HuH-7.5 (cell line): ENCODE data around the gene BAIAP2L2.
"Not testable (repeated sequence)": the region's sequence is repeated elsewhere in the genome, so short reads cannot be mapped to it uniquely, and the experiment has no call there.

Experiments
- DNase-seq: peaks from one replicate; pipeline ENCODE4 v3.0.0; 2011; ENCODE audit warnings: low spot score

Gene BAIAP2L2

GRCh38 chr22:38080850-38081635 lies 29.4 kb downstream of the BAIAP2L2 start:
- no peak for DNase-seq

GRCh38 chr22:38080474-38080849 lies 30.0 kb downstream of the BAIAP2L2 start:
- DNase-seq, result no peak

GRCh38 chr22:38079804-38080203 lies 30.7 kb downstream of the BAIAP2L2 start:
- DNase-seq, result no peak

- DNase-seq, result not testable (repeated sequence)
These were observed 31.3 kb downstream of the BAIAP2L2 start for GRCh38 chr22:38079208-38079607.

DNA sequence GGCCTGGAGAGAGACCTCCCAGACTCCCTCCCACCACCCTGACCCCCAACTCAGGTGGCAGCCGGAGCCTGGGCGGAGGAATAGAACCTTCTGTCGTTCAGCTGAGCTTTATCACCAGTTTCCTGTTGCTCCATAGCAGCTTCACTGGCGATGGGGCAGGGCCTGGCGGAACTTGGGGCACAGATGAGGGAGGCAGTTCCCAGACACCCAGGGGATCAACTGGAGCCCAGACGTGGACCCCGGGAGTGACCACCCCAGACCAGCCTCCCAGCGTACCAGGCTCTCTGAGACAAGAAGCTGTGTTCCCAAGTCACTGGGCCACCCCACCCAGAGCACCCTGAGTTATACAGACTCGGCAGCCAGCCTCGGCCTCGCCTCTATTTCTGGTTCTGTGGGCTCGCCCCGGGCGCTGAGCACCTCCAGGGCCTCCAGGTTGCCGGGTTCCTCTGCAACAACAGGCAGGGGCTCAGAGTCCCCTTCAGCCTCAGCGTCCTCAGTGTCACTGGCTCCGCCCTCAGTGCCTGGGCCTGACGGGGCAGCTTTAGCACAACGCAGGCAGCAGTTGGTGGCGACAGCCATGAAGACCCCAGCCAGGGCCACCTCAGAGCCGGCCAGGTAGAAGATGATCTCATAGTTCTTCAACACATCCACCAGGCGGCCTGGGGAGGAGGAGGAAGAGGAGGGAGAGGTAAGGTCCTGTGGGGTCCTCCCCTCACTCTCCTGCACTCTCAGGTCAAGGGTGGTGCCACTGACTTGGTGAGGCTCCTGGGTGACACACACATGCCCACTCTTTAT lies 32.2 kb downstream of the BAIAP2L2 start:
- DNase-seq, result no peak

DNA sequence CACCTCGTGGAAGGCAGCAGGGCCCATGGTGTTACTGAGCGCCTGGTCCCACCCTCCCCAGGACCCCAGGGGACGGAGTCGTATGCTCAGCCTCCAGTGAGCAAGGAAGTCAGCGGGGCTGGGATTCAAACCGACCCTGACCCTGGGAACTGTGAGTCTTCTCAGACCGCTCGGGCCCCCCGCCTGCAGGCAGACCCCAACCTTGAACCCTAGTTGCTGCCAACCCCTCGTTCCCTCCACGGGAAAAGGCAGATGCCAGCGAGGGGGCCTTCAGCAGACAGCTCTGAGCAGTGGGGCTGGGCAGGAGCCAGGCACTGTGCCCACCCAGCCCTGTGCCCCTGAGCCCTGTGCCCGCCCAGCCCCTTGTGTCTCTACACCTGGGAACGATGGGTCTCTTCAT lies 32.9 kb downstream of the BAIAP2L2 start:
- no peak for DNase-seq

DNA sequence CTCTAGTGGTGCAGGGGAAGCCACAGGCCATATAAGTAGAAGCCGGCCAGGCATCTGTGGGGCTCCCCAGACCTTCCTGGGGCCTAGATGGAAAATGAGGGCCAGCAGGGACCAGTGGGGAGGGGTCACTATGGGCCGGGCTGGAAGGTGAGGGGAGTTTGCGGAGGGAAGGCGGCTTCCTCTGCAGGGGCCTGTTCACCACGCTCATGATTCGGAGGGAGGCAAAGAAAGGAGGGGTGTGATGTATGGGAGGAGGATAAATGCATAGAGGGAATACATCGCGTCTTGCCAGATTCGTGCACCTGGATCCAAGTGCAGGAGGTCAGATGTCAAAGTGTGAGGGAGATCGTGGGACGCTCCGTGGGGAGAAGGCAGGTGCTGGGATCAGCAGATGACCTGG lies 33.4 kb downstream of the BAIAP2L2 start:
- DNase-seq, result no peak

DNA sequence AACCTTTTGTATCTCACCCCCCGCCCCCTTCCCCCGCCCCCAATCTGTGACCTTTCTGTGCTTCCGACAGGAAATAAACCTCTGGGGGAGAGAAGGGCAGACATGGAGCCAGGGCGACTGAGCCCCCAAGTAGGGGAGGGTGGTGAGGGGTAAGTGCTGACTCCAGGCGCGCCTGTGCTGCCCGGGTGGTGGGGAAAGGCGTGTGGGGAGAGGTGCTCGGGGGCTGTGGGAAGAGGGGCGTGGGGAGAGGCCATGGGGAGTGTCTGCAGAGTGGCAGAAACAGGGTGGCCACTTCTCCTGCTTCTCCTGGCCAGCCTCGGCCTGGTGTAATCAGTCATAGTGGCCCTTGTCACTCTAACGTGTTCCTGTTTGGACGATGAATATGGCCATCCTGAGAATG lies 34.5 kb downstream of the BAIAP2L2 start:
- DNase-seq, result no peak

- no peak for DNase-seq
These were observed 35.2 kb downstream of the BAIAP2L2 start for GRCh38 chr22:38075105-38075825.

GRCh38 chr22:38074181-38075104 lies 36.0 kb downstream of the BAIAP2L2 start:
- no peak for DNase-seq

DNA sequence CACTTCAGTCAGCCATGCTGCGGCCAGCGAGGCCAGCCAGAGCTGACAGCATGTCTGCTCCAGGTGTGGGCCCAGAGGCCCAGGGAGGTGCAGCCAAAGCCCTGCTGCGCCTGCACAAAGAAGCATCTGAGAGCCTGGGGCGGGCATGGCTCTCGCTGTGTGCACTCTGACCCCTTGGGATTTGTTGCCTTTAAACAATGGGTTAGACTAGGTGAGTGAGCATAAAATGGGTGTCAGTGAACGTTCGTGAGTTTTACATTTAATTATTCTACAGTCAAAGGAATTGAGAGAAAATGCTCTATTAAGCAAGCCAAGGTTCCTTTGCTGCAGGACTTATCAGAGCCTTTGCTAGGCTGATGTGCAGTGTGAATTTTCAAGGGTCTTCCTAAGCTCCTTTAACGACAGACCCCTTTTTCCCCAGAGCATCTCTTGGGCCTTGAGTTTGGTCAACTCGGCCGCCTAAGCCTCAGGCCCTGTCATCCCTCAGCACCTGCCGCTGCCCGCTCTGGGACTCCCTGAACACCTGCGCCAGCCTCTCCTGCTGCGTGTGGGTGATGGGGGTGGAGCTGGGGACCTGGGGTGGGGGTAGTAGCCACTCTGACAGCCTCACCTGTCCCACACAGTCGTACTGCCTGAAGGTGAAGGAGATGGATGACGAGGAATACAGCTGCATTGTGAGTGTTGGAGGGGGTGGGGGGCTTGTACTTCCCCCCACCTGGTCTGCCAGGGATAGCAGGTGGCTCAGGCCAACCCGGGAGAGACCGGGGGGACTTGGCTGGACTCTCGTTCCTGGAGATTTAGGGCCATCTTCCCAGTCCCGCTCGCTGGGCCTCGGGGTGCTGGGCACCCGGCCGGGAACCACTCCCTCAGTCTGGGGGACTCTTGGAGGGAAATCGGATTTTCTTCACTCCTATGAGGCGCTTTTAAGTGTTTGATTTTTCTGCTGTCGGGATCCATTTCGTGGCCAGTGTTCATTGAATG lies 37.0 kb downstream of the BAIAP2L2 start:
- no peak for DNase-seq

DNA sequence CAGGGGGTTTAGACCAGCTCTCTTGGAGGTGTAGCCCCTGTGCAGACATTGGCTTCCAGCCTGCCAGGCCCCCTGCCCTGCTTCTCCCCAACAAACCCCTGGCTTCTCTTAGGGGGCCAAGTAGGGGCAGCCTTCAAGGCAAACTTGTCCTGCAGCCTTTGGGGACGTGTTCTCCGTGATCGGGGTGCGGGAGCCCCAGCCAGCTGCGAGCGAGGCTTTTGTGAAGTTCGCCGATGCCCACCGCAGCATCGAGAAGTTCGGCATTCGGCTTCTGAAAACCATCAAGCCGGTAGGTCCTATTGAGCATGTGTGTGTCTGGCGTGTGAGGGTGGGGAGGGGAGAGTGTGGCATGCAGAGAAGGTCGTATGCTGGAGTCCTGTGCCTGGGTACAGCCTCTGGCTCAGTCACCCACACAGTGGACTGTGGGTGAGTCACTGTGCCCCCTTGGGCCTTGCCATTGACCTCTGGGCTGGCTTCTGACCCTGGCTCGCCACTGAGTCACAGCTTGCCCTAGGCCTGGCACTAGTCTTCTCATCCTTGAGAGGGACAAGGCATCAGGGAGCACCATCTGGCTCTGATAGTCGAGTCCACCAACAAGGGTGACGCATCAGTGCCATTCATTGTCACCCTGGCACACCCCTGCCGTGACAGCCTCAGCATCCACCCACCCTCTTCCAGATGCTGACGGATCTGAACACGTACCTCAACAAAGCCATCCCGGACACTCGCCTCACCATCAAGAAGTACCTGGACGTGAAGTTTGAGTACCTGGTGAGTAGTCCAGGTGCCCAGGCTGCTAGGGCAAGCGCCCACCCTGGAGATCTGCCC lies 37.9 kb downstream of the BAIAP2L2 start:
- DNase-seq, result no peak

DNA sequence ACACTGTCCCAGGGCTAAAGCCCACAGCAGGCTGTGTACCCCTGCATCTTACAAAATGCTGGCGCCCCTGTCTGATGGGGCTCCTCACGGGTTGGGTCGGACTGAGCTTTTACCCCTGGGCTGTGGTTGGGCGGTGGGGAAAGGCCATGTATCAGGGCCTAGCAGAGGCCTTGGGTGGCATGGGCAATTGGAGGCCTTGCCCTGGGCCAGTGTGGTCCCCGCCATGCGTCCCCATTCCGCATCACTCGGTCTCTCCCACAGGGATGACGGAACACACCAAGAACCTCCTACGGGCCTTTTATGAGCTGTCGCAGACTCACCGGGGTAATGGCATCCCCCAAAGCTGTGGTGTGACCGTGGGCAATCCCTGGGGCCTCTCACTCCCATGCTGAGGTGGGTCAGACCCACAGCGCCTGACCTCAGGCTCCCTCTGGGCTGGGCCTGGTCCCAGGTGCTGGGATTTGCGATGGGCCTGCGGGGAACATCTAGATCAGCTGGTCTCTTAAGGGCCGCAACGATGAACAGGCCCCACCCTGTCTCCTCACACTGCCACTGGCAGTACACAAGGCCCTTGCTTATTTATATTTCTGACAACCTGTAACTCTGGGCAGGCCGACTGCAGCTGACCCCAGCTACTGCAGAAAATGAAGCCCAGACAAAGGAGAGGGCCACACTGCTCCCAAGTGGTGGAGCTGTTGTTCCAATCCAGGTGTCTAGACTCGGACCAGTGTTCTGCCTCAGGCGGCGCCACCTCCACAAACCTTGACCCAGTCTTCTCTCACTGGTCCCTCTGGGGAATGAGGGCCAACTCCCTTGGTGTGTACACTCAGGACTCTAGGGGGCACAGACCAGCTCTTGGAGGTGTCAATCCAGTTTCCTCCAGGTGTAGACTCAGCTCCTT lies 38.8 kb downstream of the BAIAP2L2 start:
- DNase-seq, result no peak

- DNase-seq, result no peak
These were observed 40.1 kb downstream of the BAIAP2L2 start for GRCh38 chr22:38070250-38070921.

DNA sequence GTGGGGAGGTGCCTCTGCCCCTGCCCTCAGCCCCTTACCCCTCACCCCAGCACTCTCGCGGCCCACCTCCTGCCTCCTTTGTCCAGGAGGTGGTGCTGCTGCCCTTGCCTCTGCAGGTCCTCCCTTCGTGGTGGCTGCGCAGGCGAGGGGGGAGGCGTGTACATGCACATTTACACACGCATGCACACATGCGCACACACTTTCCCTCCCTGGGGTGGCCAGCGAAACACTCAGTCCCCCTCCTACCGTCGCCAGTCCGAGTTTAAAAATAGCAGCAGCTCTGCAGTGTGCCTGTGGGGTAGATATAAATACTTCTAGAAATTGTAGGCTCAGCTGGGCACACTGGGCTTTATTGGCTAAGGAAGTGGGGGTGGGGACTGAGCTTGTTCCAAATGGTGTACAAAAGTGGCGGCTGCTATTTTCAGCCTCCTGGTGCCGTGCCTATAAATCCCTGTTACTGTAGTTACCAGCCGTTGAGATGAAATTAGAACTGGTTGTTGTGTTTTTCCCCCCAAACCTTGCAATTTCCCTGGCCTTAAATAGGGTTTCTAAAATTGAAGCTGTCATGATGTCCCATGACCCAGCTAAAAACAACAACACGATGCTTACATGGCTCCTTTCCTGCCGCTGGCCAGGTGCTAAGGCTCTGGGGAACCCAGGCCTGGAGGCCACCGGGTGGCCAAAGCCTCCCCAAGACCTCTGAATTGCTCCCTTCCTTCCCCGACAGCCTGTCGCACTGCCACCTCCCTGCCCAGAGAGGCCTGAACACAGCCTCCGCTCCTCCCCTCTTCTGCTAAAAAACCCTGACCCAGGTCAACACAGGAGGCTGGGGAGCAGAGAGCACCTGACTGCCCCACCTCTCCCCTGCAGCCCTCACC lies 40.9 kb downstream of the BAIAP2L2 start:
- DNase-seq, result no peak

DNA sequence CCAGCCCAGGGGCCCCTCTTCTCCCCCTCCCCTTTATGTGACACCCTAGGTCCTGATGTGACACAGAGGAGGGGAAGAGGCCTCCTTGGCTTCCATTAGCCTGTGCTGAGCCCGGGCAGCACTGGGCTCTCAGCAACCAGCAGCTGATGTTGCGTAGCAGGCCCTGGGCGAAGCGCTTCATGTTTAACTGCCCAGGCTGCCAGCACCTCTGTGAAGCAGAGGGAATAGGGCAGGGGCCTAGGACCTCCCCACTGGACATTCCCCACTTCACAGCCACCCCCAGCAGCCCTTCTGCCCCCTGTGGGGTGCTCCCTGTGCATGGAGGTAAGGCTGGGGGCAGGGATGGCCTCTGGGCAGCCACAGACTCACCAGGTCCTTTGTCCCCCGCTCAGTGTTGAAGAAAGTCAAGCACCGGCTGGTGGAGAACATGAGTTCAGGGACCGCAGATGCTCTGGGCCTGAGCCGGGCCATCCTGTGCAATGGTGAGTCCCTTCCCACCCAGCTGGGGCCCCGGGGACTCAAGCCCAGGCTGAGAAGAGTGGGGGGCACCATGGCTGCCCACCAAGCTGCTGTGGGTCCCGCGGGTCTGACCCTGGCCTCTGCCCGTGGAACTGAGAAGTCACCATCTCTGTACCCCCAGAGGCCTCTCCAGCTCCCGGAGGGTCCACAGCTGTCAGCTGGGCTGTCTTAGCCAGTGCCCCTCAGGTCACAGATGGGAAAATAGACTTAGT lies 41.7 kb downstream of the BAIAP2L2 start:
- no peak for DNase-seq
